Measurements from ENCODE around the gene SH3TC1. TPM values are rescaled to one million over a fixed set of nuclear protein-coding genes. Genes with fewer than 3 reads are reported as not detected.

The SH3TC1 gene
- total and polyA plus RNA-seq, 2 donors from 2014 or later = 43.1 to 127 TPM

- Histone ChIP-seq H3K27ac (ENCODE audit: low read depth in 2 of 2, low read length in 2 of 2) (no peak within 1 kb of the TSS), H3K27me3 (ENCODE audit: control insufficient read depth, insufficient read depth, low read length) (peaks cover 4% of the 10 kb centered on the region), H3K9ac (ENCODE audit: low read length in 3 of 3) (peak within 1 kb of the TSS; percentile 70 to 86 (median 71)), H3K36me3 (ENCODE audit: control insufficient read depth in 2 of 3, insufficient read depth in 3 of 3, low read length in 3 of 3) (no peaks in the 10 kb centered on the region), H3K4me3 (ENCODE audit: low read length in 3 of 3) (peak within 1 kb of the TSS; percentile 69 to 95 (median 84)), H3K9me3 (ENCODE audit: control insufficient read depth in 2 of 3, insufficient read depth in 1 of 3, low read length in 3 of 3) (no peaks in the 10 kb centered on the region), H3K4me1 (ENCODE audit: control insufficient read depth in 2 of 3, insufficient read depth in 2 of 3, low read depth in 1 of 3, low read length in 3 of 3) (peaks cover 0 to 9% (median 6%) of the 10 kb centered on the region in 3 donors)
- intact Hi-C loops (cut with DNase I) = no loop called here
- TF ChIP-seq CTCF (IDR thresholded peaks at IDR 0.05; ENCODE audit: borderline replicate concordance, extremely low read depth, insufficient read depth) = no peak
- peak; percentile 98 to 100 (median 99) for DNase-seq
- FAIRE-seq = no peak
Measured at GRCh38 chr4:8158710-8159536, 40.2 kb upstream of the SH3TC1 start, which contains the start of gene ABLIM2. Gene ABLIM2 (minus strand): TSS chr4:8158813. CDS start chr4:8158689, 124 bp downstream.

- H3K27ac ChIP-seq (ENCODE audit: low read depth in 2 of 2, low read length in 2 of 2) = no peak overlapping the region
- peak overlapping the region; percentile 44 to 95 (median 69) for H3K4me3 ChIP-seq (ENCODE audit: low read length in 3 of 3)
- intact Hi-C loops (cut with DNase I) = no loop called here
- H3K27me3 ChIP-seq (ENCODE audit: control insufficient read depth, insufficient read depth, low read length) = peaks cover 4% of the 10 kb centered on the region
- H3K9ac ChIP-seq (ENCODE audit: low read length in 3 of 3) = peak overlapping the region in 2 of 3 donors; percentile 70 to 86
- TF ChIP-seq CTCF (IDR thresholded peaks at IDR 0.05; ENCODE audit: borderline replicate concordance, extremely low read depth, insufficient read depth) = no peak
- H3K36me3 ChIP-seq (ENCODE audit: control insufficient read depth in 2 of 3, insufficient read depth in 3 of 3, low read length in 3 of 3) = no peaks in the 10 kb centered on the region
- H3K4me1 ChIP-seq (ENCODE audit: control insufficient read depth in 2 of 3, insufficient read depth in 2 of 3, low read depth in 1 of 3, low read length in 3 of 3) = peaks cover 0 to 9% (median 6%) of the 10 kb centered on the region in 3 donors
- FAIRE-seq (no peak), DNase-seq (peak in 1 of 5 donors; percentile 53)
- no peaks in the 10 kb centered on the region for H3K9me3 ChIP-seq (ENCODE audit: control insufficient read depth in 2 of 3, insufficient read depth in 1 of 3, low read length in 3 of 3)
Measured at GRCh38 chr4:8159537-8160232, 39.4 kb upstream of the SH3TC1 start.

GRCh38 chr4:8160233-8160560 lies 38.9 kb upstream of the SH3TC1 start:
- no peak for TF ChIP-seq CTCF (IDR thresholded peaks at IDR 0.05; ENCODE audit: borderline replicate concordance, extremely low read depth, insufficient read depth)
- Histone ChIP-seq H3K27ac (ENCODE audit: low read depth in 2 of 2, low read length in 2 of 2) (no peak overlapping the region), H3K9me3 (ENCODE audit: control insufficient read depth in 2 of 3, insufficient read depth in 1 of 3, low read length in 3 of 3) (no peaks in the 10 kb centered on the region), H3K4me1 (ENCODE audit: control insufficient read depth in 2 of 3, insufficient read depth in 2 of 3, low read depth in 1 of 3, low read length in 3 of 3) (peaks cover 0 to 9% (median 6%) of the 10 kb centered on the region in 3 donors), H3K27me3 (ENCODE audit: control insufficient read depth, insufficient read depth, low read length) (peaks cover 4% of the 10 kb centered on the region), H3K9ac (ENCODE audit: low read length in 3 of 3) (no peak overlapping the region), H3K36me3 (ENCODE audit: control insufficient read depth in 2 of 3, insufficient read depth in 3 of 3, low read length in 3 of 3) (no peaks in the 10 kb centered on the region), H3K4me3 (ENCODE audit: low read length in 3 of 3) (no peak overlapping the region)
- DNase-seq (peak in 1 of 5 donors; percentile 59), FAIRE-seq (no peak)
- intact Hi-C loops (cut with DNase I) = no loop called here
